Measurements from ENCODE around the gene CDC40.

DNA sequence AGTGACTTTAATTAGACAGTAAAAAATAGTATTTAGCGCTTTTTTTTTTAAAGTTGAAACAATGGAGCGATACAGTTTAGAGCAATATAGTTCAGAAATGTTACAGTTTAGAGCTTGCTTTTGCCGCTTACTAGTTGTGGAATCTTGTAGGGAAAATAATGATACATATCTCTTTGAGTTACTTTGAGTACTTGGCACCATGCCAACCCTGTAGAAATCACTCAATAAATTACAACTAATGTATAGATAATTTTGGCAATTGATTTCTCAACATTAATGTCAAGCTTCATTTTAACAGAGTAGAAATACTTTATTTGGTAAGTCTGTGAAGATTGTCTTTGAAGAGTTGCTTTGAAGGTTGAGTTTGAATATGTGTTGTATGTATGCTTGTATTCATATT, 27.4 kb downstream of the CDC40 start:
- TF ChIP-seq, protein P1, sequence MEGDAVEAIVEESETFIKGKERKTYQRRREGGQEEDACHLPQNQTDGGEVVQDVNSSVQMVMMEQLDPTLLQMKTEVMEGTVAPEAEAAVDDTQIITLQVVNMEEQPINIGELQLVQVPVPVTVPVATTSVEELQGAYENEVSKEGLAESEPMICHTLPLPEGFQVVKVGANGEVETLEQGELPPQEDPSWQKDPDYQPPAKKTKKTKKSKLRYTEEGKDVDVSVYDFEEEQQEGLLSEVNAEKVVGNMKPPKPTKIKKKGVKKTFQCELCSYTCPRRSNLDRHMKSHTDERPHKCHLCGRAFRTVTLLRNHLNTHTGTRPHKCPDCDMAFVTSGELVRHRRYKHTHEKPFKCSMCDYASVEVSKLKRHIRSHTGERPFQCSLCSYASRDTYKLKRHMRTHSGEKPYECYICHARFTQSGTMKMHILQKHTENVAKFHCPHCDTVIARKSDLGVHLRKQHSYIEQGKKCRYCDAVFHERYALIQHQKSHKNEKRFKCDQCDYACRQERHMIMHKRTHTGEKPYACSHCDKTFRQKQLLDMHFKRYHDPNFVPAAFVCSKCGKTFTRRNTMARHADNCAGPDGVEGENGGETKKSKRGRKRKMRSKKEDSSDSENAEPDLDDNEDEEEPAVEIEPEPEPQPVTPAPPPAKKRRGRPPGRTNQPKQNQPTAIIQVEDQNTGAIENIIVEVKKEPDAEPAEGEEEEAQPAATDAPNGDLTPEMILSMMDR (IDR thresholded peaks at IDR 0.05; ENCODE audit: low read length), result no peak
- no peak for TF ChIP-seq EZH2 (IDR thresholded peaks at IDR 0.05; ENCODE audit: borderline replicate concordance, low read length)
